Neutrophil (primary cell): ENCODE measurements around the gene MCIDAS.

Experiments
- H3K27ac ChIP-seq: fragments of 200-600 bp; sonication (generic); 2 replicates; pipeline ENCODE4 v1.5.1; 2016; ENCODE audit warnings: mild to moderate bottlenecking, moderate library complexity
- H3K27me3 ChIP-seq: fragments of 200-600 bp; sonication (generic); 2 replicates; pipeline ENCODE4 v1.6.0; 2016; ENCODE audit warnings: mild to moderate bottlenecking
- H3K36me3 ChIP-seq: fragments of 200-600 bp; sonication (generic); 2 replicates; pipeline ENCODE4 v1.5.1; 2017
- H3K4me1 ChIP-seq, 2 experiments: fragments of 200-600 bp in 1 of 2; sonication (generic) in 1 of 2; 1 replicate in 1 of 2; 2 replicates in 1 of 2; pipeline versions ENCODE4 v1.5.1 to v1.6.1; 2013 to 2016; ENCODE audit warnings: low read depth in 1 of 2, low read length in 1 of 2, mild to moderate bottlenecking in 1 of 2, moderate library complexity in 1 of 2; ENCODE audit not compliant: control insufficient read depth in 1 of 2, insufficient read depth in 1 of 2
- H3K4me3 ChIP-seq, 2 experiments: fragments of 200-600 bp in 1 of 2; sonication (generic) in 1 of 2; 1 replicate in 1 of 2; 2 replicates in 1 of 2; pipeline ENCODE4 v1.5.1; 2013 to 2016; ENCODE audit warnings: low read depth in 1 of 2, low read length in 1 of 2, mild to moderate bottlenecking in 1 of 2, moderate library complexity in 1 of 2
- H3K9me3 ChIP-seq: fragments of 200-600 bp; sonication (generic); 2 replicates; pipeline ENCODE4 v1.5.1; 2016
- TF ChIP-seq, protein P1 (sequence below): fragments of 200-600 bp; sonication (generic); IDR thresholded peaks from 2 replicates; pipeline ENCODE4 v1.5.1; 2016; ENCODE audit warnings: antibody characterized with exemption

MCIDAS gene

DNA sequence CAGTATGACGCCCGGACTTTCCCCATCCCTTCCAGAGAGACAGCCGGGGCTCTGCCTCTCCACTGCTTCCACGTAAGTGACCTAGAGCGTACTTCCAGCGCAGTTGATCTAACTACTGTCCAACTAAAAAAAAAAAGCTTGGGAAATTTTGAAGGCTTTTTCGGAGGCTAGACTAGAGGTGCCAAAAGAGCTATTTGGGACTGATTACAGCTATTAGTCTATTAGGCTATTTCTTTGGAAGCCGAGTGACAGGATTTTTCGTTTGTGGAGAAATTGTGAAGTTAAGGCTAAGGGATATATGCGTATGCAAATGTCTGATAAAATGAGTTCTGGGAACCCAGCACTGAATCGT, 4.8 kb upstream of the MCIDAS start:
- no peaks in the 10 kb centered on the region for H3K9me3 ChIP-seq
- TF ChIP-seq, protein P1, sequence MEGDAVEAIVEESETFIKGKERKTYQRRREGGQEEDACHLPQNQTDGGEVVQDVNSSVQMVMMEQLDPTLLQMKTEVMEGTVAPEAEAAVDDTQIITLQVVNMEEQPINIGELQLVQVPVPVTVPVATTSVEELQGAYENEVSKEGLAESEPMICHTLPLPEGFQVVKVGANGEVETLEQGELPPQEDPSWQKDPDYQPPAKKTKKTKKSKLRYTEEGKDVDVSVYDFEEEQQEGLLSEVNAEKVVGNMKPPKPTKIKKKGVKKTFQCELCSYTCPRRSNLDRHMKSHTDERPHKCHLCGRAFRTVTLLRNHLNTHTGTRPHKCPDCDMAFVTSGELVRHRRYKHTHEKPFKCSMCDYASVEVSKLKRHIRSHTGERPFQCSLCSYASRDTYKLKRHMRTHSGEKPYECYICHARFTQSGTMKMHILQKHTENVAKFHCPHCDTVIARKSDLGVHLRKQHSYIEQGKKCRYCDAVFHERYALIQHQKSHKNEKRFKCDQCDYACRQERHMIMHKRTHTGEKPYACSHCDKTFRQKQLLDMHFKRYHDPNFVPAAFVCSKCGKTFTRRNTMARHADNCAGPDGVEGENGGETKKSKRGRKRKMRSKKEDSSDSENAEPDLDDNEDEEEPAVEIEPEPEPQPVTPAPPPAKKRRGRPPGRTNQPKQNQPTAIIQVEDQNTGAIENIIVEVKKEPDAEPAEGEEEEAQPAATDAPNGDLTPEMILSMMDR: no peak

DNA sequence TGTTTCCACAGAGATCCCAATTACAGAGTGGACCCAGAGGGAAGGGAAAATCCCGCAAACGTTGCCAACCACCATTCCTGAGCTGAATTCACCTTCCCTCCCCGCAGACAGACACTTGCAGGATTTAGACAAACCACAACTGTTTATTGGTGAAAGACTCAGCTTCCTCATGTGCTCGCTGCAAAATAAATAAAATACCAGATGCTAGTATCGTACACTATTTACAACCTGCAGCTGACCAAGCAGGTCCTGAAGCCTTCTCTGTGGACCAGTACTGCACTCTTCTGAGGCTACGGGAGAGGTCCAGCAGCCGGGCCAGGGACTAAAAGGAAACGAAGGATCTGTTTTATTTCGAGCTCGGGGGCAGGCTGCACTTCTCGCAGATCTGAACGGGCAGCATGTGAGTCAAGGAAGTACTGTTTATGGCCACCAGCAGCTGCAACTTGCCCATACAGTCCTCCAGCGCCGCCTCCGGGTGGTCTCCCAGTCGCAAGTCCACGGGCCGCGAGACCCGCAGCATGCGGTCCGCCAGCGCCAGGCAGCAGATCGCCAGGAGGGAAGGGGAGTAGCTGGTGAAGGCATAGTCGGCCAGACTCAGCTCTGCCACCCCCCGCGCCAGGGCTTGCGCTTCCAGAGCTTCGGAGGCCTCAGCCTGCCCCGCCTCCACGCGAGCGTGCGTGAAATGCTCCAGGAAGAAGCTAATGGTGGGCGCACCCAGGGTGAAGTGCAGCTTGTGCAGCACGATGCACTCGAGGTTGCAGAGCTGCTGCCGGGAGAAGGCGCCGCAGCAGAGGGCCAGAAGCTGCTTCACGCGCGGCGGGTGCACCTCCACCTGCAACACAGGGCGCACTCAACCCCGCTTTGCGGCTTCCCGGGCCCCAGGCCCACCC, 4.2 kb upstream of the MCIDAS start:
- peaks cover 28 to 47% of the 10 kb centered on the region in 2 experiments for H3K4me1 ChIP-seq

More for the DNA sequence above, 4.8 kb upstream of the MCIDAS start:
- Histone ChIP-seq H3K27ac (no peak overlapping the region), H3K36me3 (no peaks in the 10 kb centered on the region), H3K4me3 (no peak overlapping the region), H3K27me3 (peaks cover 100% of the 10 kb centered on the region), H3K4me1 (peaks cover 25 to 41% of the 10 kb centered on the region in 2 experiments)

DNA sequence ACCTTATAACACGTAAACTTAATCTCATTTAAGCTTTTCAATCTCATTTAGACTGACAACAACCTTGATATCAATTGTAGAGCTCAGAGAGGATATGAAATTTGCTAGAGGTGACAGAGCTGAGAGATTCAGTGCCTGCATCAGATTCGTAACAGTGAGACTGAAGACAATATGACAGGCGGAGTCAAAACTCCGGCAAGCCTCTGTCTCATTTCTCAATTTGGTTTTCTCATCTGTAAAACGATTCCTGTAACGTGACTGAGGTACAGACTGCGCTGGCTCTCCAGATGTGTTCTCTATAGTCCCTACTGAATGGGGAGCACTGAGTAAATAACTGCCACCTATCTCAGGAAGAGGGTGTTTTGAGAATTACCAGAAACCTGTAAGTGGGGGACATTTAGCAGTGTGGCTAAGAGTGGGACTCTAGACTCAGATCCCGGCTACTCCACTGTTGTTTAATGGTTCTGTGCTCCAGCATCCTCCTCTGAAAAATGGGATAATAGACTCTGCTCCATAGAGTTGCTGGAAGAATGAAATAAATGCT, 3.0 kb upstream of the MCIDAS start:
- Histone ChIP-seq H3K27me3 (peaks cover 100% of the 10 kb centered on the region), H3K36me3 (no peaks in the 10 kb centered on the region), H3K9me3 (no peaks in the 10 kb centered on the region), H3K4me3 (no peak overlapping the region), H3K4me1 (peaks cover 28 to 48% of the 10 kb centered on the region in 2 experiments), H3K27ac (no peak overlapping the region)
- TF ChIP-seq, protein P1: no peak

More for the DNA sequence above, 4.2 kb upstream of the MCIDAS start:
- H3K27me3 ChIP-seq: peaks cover 100% of the 10 kb centered on the region
- H3K9me3 ChIP-seq: no peaks in the 10 kb centered on the region
- TF ChIP-seq, protein P1: no peak
- H3K4me3 ChIP-seq: no peak overlapping the region
- H3K36me3 ChIP-seq: no peaks in the 10 kb centered on the region
- no peak overlapping the region for H3K27ac ChIP-seq

DNA sequence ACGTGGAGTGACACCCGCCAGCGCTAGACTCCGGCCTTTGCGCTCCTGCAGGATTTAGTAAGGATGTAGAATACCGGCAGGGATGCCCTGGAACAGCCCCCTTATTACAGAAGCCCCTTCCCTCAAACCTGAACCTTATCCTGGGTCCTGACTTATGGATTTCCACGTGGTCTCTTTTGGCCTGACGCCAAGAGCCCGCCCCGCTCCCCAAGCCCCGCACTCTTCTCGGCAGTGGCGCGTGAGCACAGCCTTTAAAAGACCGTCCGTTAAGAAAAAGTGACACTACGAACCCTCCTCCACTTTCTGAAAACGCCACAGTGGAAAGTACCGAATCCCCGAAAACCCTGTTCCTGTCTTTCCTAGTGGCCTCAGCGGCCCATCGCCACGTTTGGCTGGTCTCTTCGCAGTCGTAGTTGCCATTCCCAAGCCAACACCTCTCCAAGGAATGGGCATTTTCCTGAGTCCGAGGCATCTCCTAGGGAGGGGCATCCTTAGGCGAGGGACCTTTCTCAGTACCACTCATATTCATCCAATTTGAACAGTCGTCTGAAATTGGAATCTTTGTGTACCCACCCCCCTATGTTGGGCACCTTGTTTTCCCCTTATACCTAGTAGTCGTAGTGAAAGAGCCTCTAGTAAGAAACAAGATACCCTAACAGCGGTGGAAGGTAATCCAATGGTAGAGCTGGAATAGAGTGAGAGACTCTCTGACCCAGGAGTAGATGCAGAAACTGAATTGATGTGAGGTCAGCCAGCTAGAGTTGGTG, 732 bp upstream of the MCIDAS start:
- Histone ChIP-seq H3K27ac (no peak overlapping the region), H3K27me3 (peaks cover 100% of the 10 kb centered on the region), H3K4me3 (no peak overlapping the region), H3K4me1 (peaks cover 15 to 40% of the 10 kb centered on the region in 2 experiments), H3K36me3 (no peaks in the 10 kb centered on the region), H3K9me3 (no peaks in the 10 kb centered on the region)
- TF ChIP-seq, protein P1: no peak

DNA sequence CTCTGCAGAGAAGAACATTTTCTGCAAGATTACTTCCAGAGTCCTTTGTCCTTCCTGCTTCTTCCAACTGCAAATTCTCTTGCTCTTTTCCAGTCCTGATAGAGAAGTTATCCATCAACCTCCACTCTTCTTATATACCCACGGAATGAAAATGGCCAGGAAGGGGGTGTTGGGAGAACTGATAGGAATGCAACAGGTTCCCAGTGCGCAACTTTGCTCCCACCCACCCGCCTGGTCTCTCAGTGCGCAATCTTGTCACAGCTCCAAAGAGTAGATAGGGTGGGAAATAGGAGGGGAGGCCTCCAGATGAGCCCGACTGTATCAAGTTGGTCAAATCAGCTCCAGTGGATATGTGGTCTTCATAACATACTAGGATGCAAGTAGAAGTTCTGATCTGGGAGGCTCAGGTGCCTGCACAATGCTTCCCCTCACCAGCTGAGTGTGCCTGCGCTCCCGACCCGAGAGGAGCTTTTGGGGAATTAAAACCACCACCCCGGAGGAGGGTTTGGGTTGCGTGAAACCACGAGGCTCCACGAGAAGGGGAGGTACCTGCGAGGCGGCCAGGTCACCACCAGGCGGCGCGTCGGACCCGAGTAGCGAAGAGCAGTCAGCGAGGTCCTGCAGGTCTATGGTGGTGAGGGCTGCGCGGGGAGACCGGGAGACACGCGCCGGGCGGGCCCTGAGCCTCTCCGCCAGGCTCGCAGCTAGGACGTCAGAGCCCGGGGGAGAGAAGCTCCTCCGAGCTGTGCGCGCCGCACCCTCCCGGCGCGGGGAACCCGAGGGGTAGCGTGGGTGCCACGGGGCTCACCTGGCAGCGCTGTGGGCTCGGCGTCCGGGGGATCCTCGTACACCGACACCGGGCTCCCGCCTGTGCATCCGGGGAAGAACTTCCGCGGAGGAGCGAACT, 835 bp downstream of the MCIDAS start:
- H3K4me3 ChIP-seq: peak overlapping the region in 1 of 2 experiments; percentile 1
- no peaks in the 10 kb centered on the region for H3K36me3 ChIP-seq
- H3K27ac ChIP-seq: no peak overlapping the region
- TF ChIP-seq, protein P1: no peak
- peaks cover 3% of the 10 kb centered on the region for H3K9me3 ChIP-seq
- peaks cover 100% of the 10 kb centered on the region for H3K27me3 ChIP-seq
- peaks cover 8 to 26% of the 10 kb centered on the region in 2 experiments for H3K4me1 ChIP-seq
